Measurements from ENCODE around the gene DRG1.
"Not testable (repeated sequence)": the region's sequence is repeated elsewhere in the genome, so short reads cannot be mapped to it uniquely, and the experiment has no call there.

Gene DRG1

DNA sequence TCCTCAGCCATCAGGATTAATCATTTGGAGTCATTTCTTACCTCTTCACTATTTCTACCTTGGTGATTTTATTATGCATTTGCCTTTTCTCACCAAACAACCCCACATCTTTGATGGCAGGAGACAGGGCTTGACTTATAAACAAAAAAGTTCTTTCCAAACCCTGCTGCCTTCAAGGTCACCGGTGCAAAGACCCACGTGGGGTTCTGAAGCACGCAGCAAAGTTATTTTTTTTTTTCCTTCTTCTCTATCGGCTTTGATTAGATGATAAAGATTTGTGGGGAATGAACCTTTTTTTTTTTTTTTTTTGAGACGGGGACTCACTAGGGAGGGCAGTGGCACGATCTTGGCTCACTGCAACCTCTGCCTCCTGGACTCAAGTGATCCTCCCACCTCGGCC, 44.1 kb downstream of the DRG1 start:
- no peak for DNase-seq

DNA sequence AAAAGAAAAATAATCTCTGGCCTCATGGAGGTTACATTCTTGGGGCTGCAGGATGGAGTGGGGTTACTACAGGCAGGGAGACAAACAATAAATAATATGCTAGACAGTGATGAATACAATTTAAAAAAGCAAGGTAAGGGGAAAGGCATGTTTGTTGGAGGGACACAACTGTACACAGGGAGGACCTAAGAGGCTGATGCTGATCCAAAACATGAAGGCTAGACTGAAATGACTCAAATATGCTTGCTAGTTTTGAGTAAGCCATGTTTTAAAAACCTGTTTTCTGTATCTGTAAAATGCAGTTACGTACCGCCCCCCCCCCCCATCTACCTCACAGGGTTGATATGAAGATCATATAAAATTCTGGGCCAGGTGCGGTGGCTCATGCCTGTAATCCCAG, 46.2 kb downstream of the DRG1 start:
- no peak for DNase-seq

DNA sequence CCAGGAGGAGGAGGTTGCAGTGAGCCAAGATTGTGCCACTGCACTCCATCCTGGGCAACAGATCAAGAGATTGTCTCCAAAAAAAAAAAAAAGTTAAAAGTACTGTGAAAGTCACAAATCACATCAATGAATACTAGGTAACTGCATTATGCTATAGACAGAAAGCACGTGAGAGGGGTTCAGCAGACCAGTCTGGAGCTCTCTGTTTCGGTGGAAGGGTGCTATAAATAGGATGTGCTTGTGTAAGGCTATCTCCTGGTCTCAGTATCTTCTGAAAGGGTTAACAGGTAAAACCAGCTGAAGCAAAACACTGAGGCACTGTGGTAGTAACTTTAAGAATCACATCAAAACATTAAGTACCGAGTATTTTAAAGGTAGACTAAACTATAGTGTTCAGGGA, 46.8 kb downstream of the DRG1 start:
- no peak for DNase-seq

DNA sequence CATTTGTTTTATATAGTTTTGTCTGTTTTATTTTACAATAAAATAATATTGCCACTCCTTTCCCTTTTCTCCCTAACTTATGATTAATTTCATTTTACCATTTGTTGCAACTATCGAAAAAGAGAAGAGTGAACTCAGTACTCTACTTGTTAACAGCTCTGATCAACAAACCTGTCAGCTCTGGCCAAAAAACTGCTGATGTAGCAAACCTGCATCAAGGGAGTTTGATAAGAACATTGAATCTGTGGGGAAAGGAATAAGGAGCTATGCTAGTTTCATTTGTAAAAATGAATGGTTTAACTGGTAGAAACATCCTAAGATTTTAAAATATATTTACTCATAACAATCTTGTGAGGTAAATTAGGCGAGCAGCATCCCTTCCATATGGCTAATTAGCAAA, 47.4 kb downstream of the DRG1 start:
- no peak for DNase-seq

DNA sequence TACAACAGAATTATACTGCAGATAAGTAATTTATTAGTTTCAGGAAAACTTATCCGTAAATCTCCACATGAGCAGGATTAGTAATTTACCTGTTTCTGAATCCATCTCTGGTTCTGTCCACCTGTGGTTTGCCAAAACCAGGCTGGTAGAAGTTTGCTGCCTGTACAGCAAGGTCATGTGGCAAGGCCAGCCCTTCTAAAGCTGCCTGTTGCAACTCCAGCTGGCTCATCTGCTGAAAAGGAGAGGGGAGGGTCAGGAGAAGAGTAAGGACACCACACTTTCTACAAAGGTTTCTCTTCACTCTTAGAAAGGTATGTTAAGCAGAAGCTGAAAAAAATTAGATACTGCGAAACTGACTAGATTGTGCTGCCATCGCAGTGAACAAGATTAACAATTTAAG, 47.9 kb downstream of the DRG1 start:
- DNase-seq = no peak

DNA sequence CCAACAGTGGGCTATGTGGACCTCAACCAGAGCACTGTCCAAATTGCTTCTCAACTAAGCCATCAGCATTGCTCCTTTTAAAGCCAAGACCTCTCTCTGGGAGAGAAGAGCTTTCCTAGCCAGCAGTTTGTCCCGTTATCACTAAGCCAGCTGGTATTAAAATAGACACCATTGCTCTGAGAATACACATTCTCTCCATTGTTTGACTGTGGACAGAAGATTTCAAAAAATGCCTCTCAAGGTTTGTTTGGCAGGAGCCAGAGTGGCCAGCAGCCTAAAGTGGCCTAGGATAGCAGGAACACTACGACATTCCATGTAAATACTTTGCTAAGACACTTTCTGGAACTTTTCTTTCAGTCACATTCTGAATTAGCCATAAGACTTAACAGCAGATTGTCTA, 49.0 kb downstream of the DRG1 start:
- no peak for DNase-seq

DNA sequence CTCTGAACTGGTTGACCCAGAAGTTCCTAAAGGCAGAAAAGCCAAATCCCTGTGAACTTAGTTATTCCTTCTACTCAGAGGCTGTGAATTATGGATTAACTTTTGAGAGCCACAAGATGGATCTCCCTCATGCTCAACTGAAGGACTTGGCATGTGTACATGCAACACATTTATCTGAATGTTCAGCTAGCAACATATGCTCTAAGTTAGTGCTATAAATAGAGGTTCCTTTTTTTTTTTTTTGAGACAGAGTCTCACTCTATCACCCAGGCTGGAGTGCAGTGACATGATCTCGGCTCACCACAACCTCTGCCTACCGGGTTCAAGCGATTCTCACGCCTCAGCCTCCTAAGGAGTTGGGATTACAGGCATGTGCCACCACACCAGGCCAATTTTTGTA, 50.1 kb downstream of the DRG1 start:
- no peak for DNase-seq

DNA sequence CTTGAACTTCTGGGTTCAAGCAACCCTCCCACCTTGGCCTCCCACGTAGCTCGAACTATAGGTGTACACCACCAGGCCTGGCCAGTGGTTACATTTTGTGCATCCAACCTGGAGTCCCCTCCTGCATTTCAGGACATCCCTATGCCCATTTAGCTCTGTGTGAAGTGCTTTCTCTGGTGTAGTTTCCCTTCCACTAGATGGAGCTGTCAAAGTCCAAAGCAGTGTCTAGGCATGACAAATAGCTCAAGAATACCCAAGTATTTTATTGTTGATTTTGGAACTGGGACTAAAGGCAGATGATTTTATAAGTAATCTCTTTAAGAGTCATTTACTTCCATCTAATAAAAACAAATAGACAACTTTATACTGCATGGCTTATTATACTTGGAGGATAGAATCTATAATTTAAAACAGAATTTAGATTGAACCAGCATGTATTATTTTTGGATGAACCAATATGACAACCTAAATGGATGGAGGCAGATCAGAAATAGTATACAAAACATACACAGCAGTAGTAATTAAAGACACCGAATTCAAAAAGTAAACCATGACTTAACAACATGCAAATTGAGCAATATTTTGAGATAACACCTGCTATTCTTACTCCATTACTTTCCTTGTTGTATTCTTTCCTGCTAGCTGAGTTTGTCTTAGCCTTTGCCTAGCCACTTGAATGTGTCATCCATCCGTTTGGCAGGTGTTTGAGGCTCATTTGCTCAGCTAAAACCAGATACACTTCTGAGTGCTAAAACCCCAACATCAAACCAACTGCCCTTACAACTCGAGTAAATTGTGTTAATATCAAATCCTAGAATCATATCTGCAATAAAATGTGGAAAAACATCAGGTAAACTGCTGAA, 52.5 kb downstream of the DRG1 start:
- DNase-seq = no peak

DNA sequence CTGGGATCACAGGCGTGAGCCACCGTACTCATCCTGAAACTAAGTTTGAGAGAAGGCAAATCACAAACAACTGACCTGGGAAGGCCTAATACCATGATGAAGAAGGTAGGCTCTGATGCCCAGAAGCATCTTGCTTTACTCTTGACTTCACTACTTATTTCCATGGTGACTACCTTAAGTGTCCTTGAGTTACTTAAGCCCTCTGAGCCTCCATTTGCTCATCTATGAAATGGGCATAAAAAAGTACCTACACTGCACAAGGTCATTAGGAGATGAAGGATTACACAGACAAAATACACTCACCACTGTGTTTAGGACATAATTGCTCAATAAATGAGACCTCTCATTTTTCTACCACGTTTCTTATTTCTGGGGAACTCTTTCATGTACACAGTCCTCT, 62.3 kb downstream of the DRG1 start:
- DNase-seq = no peak

DNA sequence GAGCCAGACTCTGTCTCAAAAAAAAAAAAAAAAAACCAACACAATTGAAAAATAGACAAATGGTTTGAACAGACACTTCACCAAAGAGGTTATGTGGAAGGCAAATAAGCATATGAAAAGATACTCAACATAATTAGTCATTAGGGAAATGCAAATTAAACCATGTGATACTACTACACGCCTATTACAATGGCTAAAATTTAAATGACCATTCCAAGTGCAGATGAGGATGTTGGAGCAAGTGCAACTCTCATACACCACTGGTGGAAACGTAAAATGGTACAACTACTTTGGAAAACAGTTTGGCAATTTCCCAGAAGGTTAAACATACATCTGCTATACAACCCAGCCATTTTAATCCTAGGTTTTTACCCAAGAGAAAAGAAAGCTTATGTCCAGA, 65.9 kb downstream of the DRG1 start:
- no peak for DNase-seq

DNA sequence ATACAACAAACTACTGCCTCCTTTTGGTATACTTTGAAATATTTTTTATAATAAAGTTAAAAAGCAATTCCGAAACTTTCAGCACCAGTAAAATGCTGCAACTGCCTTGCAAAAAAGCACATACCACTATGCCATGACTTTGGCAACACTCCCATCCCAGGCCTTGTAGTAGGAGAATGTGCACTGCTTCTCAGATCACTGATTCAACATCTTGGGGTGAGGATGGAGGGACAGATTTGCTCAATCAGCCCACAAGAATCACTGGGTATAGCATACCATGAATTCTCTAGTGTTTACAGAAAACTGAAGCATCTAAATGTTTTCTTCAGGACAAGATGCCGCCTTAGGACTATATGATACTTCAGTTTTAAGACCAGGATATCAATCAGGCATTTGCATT, 75.3 kb downstream of the DRG1 start:
- DNase-seq = no peak

DNA sequence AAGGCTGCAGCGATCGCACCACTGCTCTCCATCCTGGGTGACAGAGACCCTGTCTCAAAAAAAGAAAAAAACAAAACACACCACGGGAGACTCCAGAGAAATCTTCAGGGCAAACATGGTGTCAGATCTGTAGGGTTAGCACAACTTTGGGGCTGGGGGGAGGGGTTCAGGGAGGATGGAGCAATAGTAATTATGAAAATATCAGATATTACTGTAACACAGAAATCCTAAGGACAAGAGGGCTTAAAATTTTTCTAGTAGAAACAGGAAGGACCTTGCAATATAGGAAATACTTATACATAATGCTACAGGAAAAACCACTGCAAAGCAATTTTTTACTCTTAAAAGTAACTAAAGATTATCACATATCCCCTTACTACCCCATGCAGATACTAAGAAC, 76.4 kb downstream of the DRG1 start:
- DNase-seq = no peak

DNA sequence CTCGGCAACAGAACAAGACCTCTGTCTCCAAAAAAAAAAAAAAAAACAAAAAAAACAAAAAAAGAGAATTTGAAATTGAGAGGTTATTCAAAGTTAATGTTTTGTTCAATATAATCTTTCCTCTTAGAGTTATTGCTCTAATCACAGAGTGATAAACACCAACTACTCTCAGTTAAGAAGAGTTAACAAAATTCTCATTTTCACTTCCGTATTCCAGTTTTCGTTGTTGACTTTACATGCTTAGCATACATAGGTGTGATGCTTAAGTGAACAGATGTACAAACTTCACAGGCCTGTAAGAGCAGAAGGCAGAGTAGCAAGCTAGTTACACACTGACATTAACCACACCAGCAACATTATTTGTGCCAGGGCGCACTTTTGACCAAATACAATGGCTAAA, 77.9 kb downstream of the DRG1 start:
- DNase-seq = no peak

DNA sequence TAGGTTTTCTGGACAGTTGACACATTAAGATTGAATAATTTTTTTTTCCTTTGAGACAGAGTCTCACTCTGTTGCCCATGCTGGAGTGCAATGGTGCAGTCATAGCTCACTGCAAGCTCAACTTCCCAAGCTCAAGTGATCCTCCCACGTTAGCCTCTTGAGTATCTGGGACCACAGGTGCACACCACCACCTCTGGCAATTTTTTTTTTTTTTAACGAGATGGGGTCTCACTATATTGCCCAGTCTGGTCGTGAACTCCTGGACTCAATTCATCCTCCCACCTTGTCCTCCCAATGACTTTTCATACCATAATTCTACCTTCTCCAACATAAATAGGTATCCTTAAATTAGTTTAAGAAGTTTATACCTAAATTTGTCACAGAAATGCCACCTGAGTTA, 81.7 kb downstream of the DRG1 start:
- no peak for DNase-seq

DNA sequence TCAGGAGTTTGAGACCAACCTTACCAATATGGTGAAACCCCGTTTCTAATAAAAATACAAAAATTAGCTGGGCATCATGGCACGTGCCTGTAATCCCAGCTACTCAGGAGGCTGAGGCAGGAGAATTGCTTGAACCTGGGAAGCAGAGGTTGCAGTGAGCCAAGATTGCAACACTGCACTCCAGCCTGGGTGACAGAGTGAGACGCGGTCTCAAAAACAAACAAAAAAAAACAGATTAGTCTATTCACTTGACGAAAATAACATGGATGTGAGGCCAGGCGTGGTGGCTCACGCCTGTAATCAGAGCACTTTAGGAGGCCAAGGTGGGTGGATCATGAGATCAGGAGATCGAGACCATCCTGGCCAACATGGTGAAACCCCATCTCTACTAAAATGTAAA, 83.1 kb downstream of the DRG1 start:
- DNase-seq = not testable (repeated sequence)
